ENCODE measurements around the gene CBR1. TPM values are rescaled to one million over a fixed set of nuclear protein-coding genes. Genes with fewer than 3 reads are reported as not detected.

The CBR1 gene
- total and polyA plus RNA-seq, 8 donors: 79.9 to 372 (median 155) TPM

- intact Hi-C loops (cut with DNase I; ENCODE audit: low total_unique reads): no loop called here
- peaks cover 34 to 76% (median 70%) of the 10 kb centered on the region in 4 donors for H3K36me3 ChIP-seq
- 39 to 64% (median 50%) methylated on average over 10 of the region's 10 CpGs for WGBS, 5 donors
- TF ChIP-seq POLR2A (IDR thresholded peaks at IDR 0.05) (no peak), EP300 (IDR thresholded peaks at IDR 0.05) (no peak), POLR2AphosphoS5 (IDR thresholded peaks at IDR 0.05) (no peak)
- TF ChIP-seq, protein P1, sequence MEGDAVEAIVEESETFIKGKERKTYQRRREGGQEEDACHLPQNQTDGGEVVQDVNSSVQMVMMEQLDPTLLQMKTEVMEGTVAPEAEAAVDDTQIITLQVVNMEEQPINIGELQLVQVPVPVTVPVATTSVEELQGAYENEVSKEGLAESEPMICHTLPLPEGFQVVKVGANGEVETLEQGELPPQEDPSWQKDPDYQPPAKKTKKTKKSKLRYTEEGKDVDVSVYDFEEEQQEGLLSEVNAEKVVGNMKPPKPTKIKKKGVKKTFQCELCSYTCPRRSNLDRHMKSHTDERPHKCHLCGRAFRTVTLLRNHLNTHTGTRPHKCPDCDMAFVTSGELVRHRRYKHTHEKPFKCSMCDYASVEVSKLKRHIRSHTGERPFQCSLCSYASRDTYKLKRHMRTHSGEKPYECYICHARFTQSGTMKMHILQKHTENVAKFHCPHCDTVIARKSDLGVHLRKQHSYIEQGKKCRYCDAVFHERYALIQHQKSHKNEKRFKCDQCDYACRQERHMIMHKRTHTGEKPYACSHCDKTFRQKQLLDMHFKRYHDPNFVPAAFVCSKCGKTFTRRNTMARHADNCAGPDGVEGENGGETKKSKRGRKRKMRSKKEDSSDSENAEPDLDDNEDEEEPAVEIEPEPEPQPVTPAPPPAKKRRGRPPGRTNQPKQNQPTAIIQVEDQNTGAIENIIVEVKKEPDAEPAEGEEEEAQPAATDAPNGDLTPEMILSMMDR (IDR thresholded peaks at IDR 0.05): no peak
- no peaks in the 10 kb centered on the region for H3K27me3 ChIP-seq
- H3K4me3 ChIP-seq: no peak overlapping the region
- peak; percentile 32 to 72 for DNase-seq
- H3K4me1 ChIP-seq: peaks cover 0 to 7% (median 0%) of the 10 kb centered on the region in 4 donors
- H3K9me3 ChIP-seq: no peaks in the 10 kb centered on the region
- no peak overlapping the region for H3K27ac ChIP-seq
Observed at GRCh38 chr21:36035381-36035791, 34.4 kb upstream of the CBR1 start.

GRCh38 chr21:36038701-36039497 is 30.9 kb upstream of the CBR1 start:
- Histone ChIP-seq H3K27ac (no peak overlapping the region), H3K4me3 (no peak overlapping the region), H3K9me3 (no peaks in the 10 kb centered on the region), H3K27me3 (no peaks in the 10 kb centered on the region), H3K36me3 (peaks cover 56 to 98% (median 97%) of the 10 kb centered on the region in 4 donors), H3K4me1 (no peaks in the 10 kb centered on the region)
- 87 to 93% (median 92%) methylated on average over 17 of the region's 17 CpGs for WGBS, 5 donors
- DNase-seq: no peak
- no peak for TF ChIP-seq POLR2AphosphoS5 (IDR thresholded peaks at IDR 0.05)
- TF ChIP-seq POLR2A (IDR thresholded peaks at IDR 0.05): no peak
- no peak for TF ChIP-seq EP300 (IDR thresholded peaks at IDR 0.05)
- TF ChIP-seq, protein P1 (IDR thresholded peaks at IDR 0.05): no peak
- intact Hi-C loops (cut with DNase I; ENCODE audit: low total_unique reads): no loop called here

DNA sequence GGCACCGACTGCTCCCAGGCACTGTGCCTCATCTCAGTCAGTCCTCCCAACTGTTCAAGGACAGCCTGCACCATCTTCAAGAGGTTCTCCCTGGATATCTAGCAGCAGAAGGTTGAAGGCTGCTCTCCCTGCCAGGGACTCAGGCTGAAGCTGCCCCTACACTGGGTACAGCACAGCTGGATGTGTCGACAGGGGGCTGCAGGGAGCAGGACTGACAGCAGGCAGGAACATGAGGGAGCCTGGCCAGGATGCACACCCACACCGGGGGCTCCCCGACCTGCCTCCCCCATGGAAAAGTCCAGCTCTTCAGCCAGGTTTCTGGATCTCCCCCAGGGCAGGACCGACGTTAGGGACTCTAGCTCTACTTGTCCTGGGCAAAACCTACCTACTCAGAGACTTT is 30.0 kb upstream of the CBR1 start:
- Histone ChIP-seq H3K4me1 (no peaks in the 10 kb centered on the region), H3K4me3 (no peak overlapping the region), H3K27me3 (no peaks in the 10 kb centered on the region), H3K36me3 (peaks cover 61 to 98% (median 97%) of the 10 kb centered on the region in 4 donors), H3K27ac (no peak overlapping the region), H3K9me3 (no peaks in the 10 kb centered on the region)
- 87 to 94% (median 90%) methylated on average over 3 to 6 of the region's 6 CpGs for WGBS, 5 donors
- intact Hi-C loops (cut with DNase I; ENCODE audit: low total_unique reads): no loop called here
- TF ChIP-seq POLR2AphosphoS5 (IDR thresholded peaks at IDR 0.05) (no peak), EP300 (IDR thresholded peaks at IDR 0.05) (no peak), POLR2A (IDR thresholded peaks at IDR 0.05) (no peak)
- TF ChIP-seq, protein P1 (IDR thresholded peaks at IDR 0.05): no peak
- DNase-seq: no peak

- H3K36me3 ChIP-seq: peaks cover 61 to 98% (median 97%) of the 10 kb centered on the region in 4 donors
- H3K27ac ChIP-seq: no peak overlapping the region
- DNase-seq: no peak
- H3K27me3 ChIP-seq: no peaks in the 10 kb centered on the region
- intact Hi-C loops (cut with DNase I; ENCODE audit: low total_unique reads): no loop called here
- H3K4me3 ChIP-seq: no peak overlapping the region
- TF ChIP-seq EP300 (IDR thresholded peaks at IDR 0.05): no peak
- TF ChIP-seq, protein P1 (IDR thresholded peaks at IDR 0.05): no peak
- no peak for TF ChIP-seq POLR2AphosphoS5 (IDR thresholded peaks at IDR 0.05)
- no peak for TF ChIP-seq POLR2A (IDR thresholded peaks at IDR 0.05)
- 75 to 82% (median 79%) methylated on average over 2 of the region's 2 CpGs for WGBS, 5 donors
- H3K4me1 ChIP-seq: no peaks in the 10 kb centered on the region
- H3K9me3 ChIP-seq: no peaks in the 10 kb centered on the region
Observed at GRCh38 chr21:36040389-36040788, 29.4 kb upstream of the CBR1 start.

Measured in stomach (tissue), 9 donors.